ENCODE measurements around the gene EID3. TPM values are rescaled to one million over a fixed set of nuclear protein-coding genes. Genes with fewer than 3 reads are reported as not detected.

The EID3 gene
- total RNA-seq, 1 experiment from 2014 or later = 3.2 TPM

DNA sequence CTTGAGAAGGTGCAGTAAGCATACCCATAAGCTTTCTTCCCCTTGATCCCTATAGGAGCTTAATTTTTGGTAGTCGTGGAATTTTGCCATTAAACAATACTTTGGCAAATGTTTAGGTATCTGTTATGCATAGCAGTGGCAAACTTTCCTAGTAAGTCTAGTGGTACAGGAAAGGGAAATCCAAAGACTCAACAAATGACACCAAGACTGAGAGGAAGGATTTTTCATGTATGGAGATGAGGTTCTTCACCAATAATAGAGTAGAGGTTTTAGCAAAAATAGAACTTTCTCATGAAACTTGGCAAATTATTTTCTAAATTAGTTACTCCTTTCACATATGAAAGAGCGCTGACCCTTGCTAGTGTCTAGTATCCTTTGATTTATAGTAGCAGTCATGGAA lies 2.8 kb downstream of the EID3 start (continued):
- TF ChIP-seq, protein P1, sequence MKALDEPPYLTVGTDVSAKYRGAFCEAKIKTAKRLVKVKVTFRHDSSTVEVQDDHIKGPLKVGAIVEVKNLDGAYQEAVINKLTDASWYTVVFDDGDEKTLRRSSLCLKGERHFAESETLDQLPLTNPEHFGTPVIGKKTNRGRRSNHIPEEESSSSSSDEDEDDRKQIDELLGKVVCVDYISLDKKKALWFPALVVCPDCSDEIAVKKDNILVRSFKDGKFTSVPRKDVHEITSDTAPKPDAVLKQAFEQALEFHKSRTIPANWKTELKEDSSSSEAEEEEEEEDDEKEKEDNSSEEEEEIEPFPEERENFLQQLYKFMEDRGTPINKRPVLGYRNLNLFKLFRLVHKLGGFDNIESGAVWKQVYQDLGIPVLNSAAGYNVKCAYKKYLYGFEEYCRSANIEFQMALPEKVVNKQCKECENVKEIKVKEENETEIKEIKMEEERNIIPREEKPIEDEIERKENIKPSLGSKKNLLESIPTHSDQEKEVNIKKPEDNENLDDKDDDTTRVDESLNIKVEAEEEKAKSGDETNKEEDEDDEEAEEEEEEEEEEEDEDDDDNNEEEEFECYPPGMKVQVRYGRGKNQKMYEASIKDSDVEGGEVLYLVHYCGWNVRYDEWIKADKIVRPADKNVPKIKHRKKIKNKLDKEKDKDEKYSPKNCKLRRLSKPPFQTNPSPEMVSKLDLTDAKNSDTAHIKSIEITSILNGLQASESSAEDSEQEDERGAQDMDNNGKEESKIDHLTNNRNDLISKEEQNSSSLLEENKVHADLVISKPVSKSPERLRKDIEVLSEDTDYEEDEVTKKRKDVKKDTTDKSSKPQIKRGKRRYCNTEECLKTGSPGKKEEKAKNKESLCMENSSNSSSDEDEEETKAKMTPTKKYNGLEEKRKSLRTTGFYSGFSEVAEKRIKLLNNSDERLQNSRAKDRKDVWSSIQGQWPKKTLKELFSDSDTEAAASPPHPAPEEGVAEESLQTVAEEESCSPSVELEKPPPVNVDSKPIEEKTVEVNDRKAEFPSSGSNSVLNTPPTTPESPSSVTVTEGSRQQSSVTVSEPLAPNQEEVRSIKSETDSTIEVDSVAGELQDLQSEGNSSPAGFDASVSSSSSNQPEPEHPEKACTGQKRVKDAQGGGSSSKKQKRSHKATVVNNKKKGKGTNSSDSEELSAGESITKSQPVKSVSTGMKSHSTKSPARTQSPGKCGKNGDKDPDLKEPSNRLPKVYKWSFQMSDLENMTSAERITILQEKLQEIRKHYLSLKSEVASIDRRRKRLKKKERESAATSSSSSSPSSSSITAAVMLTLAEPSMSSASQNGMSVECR (CRISPR knock-in tag; IDR thresholded peaks at IDR 0.05; ENCODE audit: borderline replicate concordance) = no peak
- TF ChIP-seq, protein P2, sequence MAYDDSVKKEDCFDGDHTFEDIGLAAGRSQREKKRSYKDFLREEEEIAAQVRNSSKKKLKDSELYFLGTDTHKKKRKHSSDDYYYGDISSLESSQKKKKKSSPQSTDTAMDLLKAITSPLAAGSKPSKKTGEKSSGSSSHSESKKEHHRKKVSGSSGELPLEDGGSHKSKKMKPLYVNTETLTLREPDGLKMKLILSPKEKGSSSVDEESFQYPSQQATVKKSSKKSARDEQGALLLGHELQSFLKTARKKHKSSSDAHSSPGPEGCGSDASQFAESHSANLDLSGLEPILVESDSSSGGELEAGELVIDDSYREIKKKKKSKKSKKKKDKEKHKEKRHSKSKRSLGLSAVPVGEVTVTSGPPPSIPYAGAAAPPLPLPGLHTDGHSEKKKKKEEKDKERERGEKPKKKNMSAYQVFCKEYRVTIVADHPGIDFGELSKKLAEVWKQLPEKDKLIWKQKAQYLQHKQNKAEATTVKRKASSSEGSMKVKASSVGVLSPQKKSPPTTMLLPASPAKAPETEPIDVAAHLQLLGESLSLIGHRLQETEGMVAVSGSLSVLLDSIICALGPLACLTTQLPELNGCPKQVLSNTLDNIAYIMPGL (CRISPR knock-in tag; IDR thresholded peaks at IDR 0.05) = no peak

DNA sequence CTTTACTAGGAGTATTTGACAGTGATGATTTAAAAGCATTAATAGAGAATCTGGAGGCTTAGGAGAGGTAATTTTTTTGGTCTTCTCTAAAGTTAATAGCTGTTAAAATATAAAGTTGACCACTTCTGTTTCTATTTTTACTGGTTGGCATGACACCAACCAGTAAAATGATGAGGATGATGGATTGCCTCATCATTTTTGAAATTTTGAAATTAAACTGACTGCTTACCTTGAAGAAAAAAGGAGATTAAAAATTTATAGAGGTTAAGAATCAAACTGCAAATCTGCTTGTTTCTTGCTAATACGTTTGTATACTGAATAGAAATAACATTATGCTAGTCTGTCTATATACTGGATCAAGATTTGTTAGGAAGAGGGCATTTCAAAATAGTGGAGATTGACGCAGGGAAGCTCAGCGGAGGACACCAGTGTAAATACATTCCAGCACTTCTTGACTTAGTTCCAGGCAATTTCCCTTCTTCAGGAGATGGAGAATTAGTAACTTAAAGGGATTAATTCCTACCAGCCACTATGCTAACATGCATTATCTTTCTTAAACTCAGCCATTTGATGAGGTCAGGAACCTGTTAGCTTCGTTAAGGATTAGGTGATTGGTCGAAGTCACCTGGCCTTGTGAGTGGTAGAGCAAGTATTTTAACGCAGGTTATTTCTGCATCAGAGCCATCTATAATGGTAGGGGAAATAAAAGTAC lies 3.6 kb downstream of the EID3 start:
- no peak for DNase-seq (ENCODE audit: low spot score)
- ChIA-PET POLR2A (no interaction called here), CTCF (interaction anchor here (0.6 kb wide), 1 partner anchor 51 kb away, joined by 4 read pairs; no protein-coding TSS in a partner anchor)
- Mint-ChIP-seq H3K36me3 (peaks cover 20% of the 10 kb centered on the region), H3K4me1 (peaks cover 62% of the 10 kb centered on the region), H3K4me3 (no peak overlapping the region), H3K27me3 (ENCODE audit: low read depth) (no peaks in the 10 kb centered on the region; the same call in 1 of the 2 replicates), H3K27ac (peak overlapping the region; percentile 64; the same call in 1 of the 2 replicates), H3K9me3 (no peaks in the 10 kb centered on the region)
- no peak for ATAC-seq
- TF ChIP-seq NR3C1 (CRISPR knock-in tag; conservative IDR thresholded peaks at IDR 0.05; ENCODE audit: low read depth) (no peak), TP53 (CRISPR knock-in tag; IDR thresholded peaks at IDR 0.05) (no peak), NFE2L1 (CRISPR knock-in tag; IDR thresholded peaks at IDR 0.05) (no peak)

DNA sequence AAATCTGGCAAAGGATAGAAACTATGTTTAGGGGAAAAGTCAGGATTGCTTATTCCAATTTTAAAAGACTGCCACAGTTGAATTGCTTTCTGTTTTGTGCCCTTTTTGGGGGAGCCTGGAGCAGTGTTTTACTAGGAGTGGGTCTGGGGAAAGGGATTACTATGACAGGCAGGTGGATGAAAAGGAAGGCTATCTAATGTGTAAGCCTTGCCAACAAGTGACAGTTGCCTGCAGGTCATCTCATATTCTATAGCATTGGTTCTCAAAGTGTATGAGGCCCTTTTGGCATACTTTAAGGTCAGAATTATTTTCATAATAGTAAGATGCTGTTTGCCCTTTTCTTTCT lies 4.1 kb downstream of the EID3 start:
- H3K9me3 Mint-ChIP-seq = no peaks in the 10 kb centered on the region
- ATAC-seq (no peak), DNase-seq (ENCODE audit: low spot score) (no peak)
- no peaks in the 10 kb centered on the region; the same call in 1 of the 2 replicates for H3K27me3 Mint-ChIP-seq (ENCODE audit: low read depth)
- H3K4me1 Mint-ChIP-seq = peaks cover 59% of the 10 kb centered on the region
- TF ChIP-seq ZBTB21 (CRISPR knock-in tag; IDR thresholded peaks at IDR 0.05; ENCODE audit: borderline replicate concordance) (no peak), MXD4 (CRISPR knock-in tag; IDR thresholded peaks at IDR 0.05; ENCODE audit: borderline replicate concordance) (no peak), FOXK1 (CRISPR knock-in tag; IDR thresholded peaks at IDR 0.05) (no peak), EMX1 (CRISPR knock-in tag; IDR thresholded peaks at IDR 0.05) (no peak), ESRRA (CRISPR knock-in tag; IDR thresholded peaks at IDR 0.05; ENCODE audit: borderline replicate concordance) (no peak), ZNF671 (CRISPR knock-in tag; IDR thresholded peaks at IDR 0.05) (no peak), NFYB (CRISPR knock-in tag; conservative IDR thresholded peaks at IDR 0.05; ENCODE audit: low read depth) (no peak), OVOL2 (CRISPR knock-in tag; IDR thresholded peaks at IDR 0.05; ENCODE audit: borderline replicate concordance) (no peak), SP1 (CRISPR knock-in tag; conservative IDR thresholded peaks at IDR 0.05) (no peak), NFATC4 (CRISPR knock-in tag; IDR thresholded peaks at IDR 0.05) (no peak), JUN (CRISPR knock-in tag; IDR thresholded peaks at IDR 0.05) (no peak), HMGA2 (CRISPR knock-in tag; IDR thresholded peaks at IDR 0.05) (no peak), FOXP1 (CRISPR knock-in tag; IDR thresholded peaks at IDR 0.05; ENCODE audit: borderline replicate concordance) (no peak)
- TF ChIP-seq, protein P3, sequence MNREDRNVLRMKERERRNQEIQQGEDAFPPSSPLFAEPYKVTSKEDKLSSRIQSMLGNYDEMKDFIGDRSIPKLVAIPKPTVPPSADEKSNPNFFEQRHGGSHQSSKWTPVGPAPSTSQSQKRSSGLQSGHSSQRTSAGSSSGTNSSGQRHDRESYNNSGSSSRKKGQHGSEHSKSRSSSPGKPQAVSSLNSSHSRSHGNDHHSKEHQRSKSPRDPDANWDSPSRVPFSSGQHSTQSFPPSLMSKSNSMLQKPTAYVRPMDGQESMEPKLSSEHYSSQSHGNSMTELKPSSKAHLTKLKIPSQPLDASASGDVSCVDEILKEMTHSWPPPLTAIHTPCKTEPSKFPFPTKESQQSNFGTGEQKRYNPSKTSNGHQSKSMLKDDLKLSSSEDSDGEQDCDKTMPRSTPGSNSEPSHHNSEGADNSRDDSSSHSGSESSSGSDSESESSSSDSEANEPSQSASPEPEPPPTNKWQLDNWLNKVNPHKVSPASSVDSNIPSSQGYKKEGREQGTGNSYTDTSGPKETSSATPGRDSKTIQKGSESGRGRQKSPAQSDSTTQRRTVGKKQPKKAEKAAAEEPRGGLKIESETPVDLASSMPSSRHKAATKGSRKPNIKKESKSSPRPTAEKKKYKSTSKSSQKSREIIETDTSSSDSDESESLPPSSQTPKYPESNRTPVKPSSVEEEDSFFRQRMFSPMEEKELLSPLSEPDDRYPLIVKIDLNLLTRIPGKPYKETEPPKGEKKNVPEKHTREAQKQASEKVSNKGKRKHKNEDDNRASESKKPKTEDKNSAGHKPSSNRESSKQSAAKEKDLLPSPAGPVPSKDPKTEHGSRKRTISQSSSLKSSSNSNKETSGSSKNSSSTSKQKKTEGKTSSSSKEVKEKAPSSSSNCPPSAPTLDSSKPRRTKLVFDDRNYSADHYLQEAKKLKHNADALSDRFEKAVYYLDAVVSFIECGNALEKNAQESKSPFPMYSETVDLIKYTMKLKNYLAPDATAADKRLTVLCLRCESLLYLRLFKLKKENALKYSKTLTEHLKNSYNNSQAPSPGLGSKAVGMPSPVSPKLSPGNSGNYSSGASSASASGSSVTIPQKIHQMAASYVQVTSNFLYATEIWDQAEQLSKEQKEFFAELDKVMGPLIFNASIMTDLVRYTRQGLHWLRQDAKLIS (CRISPR knock-in tag; IDR thresholded peaks at IDR 0.05; ENCODE audit: borderline replicate concordance) = no peak
- TF ChIP-seq, protein P4, sequence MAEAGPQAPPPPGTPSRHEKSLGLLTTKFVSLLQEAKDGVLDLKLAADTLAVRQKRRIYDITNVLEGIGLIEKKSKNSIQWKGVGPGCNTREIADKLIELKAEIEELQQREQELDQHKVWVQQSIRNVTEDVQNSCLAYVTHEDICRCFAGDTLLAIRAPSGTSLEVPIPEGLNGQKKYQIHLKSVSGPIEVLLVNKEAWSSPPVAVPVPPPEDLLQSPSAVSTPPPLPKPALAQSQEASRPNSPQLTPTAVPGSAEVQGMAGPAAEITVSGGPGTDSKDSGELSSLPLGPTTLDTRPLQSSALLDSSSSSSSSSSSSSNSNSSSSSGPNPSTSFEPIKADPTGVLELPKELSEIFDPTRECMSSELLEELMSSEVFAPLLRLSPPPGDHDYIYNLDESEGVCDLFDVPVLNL (CRISPR knock-in tag; IDR thresholded peaks at IDR 0.05; ENCODE audit: borderline replicate concordance, low read depth) = no peak
- POLR2A ChIA-PET = no interaction called here
- peak overlapping the region; percentile 64; the same call in 1 of the 2 replicates for H3K27ac Mint-ChIP-seq
- no peak overlapping the region for H3K4me3 Mint-ChIP-seq
- H3K36me3 Mint-ChIP-seq = peaks cover 25% of the 10 kb centered on the region
- CTCF ChIA-PET = interaction anchor here (0.6 kb wide), 1 partner anchor 51 kb away, joined by 4 read pairs; no protein-coding TSS in a partner anchor

Measured in WTC11 (cell line).